Left ventricle myocardium inferior (tissue), 1 donor: Measurements from ENCODE around the gene TNIP1. TPM values are rescaled to one million over a fixed set of nuclear protein-coding genes. Genes with fewer than 3 reads are reported as not detected.
A peak's percentile ranks its signal among the peaks of the same experiment; 100 is the strongest.

Experiments used
- DNase-seq: peaks from one replicate; pipeline ENCODE4 v3.0.0-alpha.2; 2020
- H3K27ac ChIP-seq: fragments of 200-600 bp; replicated peaks from 2 replicates; pipeline ENCODE4 v1.8.0; 2021
- H3K27me3 ChIP-seq: fragments of 200-600 bp; 2 replicates; pipeline ENCODE4 v1.8.0; 2021; ENCODE audit warnings: low read depth
- H3K36me3 ChIP-seq: fragments of 200-600 bp; 2 replicates; pipeline ENCODE4 v1.8.0; 2021
- H3K4me1 ChIP-seq: fragments of 200-600 bp; 2 replicates; pipeline ENCODE4 v1.8.0; 2021
- H3K4me3 ChIP-seq: fragments of 200-600 bp; 2 replicates; pipeline ENCODE4 v1.8.0; 2021; ENCODE audit warnings: mild to moderate bottlenecking, moderate library complexity
- H3K9me3 ChIP-seq: fragments of 200-600 bp; replicated peaks from 2 replicates; pipeline ENCODE4 v1.8.0; 2021
- CTCF ChIP-seq: fragments of 200-600 bp; IDR thresholded peaks from 2 replicates; pipeline ENCODE4 v1.8.0; 2021; ENCODE audit warnings: antibody characterized with exemption, mild to moderate bottlenecking, borderline replicate concordance
- intact Hi-C: fragments of 100-400 bp; cut with micrococcal nuclease; formaldehyde crosslinking; loops from one replicate; pipeline ENCODE4 v1.11.0; 2022
- total RNA-seq: library from RNA; stranded (reverse); fragmentation: NEBNext Ultra II Directional; extraction: Animal tissue kit (Norgen Biotek cat#: 25700); gene quantifications from one replicate; pipeline ENCODE4 v1.2.1, GENCODE V29; 2021
- donor health status: DM: no; HTN: yes; CAD: no; lungs with severe emphysema.

Gene TNIP1
- total RNA-seq, 1 donor from 2014 or later = 131 TPM

GRCh38 chr5:151078490-151079262 is 2.2 kb downstream of the TNIP1 start:
- Histone ChIP-seq H3K4me1 (peaks cover 80% of the 10 kb centered on the region), H3K27me3 (no peaks in the 10 kb centered on the region), H3K4me3 (peak overlapping the region; percentile 89), H3K27ac (peak overlapping the region; percentile 99), H3K9me3 (no peaks in the 10 kb centered on the region), H3K36me3 (peaks cover 4% of the 10 kb centered on the region)
- intact Hi-C loops = no loop called here
- TF ChIP-seq CTCF = no peak
- DNase-seq = no peak

DNA sequence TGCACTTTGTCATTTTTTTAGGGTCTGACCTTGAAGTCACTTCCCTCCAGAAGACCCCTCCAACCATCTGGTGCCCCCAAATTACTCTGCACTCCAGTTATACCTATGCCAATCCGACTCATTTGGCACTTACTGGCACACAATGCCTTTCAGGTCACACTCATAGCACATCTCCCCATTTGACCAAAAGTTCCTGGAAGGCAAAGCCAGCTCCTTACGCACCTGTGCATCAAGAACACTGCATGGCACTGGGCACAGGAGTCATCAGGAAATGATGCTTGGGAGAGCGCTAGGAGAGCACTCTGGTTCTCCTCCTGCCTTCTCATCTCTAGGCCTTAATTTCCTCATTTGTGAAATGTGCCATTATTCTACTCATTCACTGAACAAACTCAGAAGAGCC is 2.9 kb downstream of the TNIP1 start:
- H3K4me3 ChIP-seq = peak overlapping the region; percentile 89
- H3K36me3 ChIP-seq = peaks cover 4% of the 10 kb centered on the region
- no peak for TF ChIP-seq CTCF
- DNase-seq = no peak
- no peaks in the 10 kb centered on the region for H3K27me3 ChIP-seq
- H3K4me1 ChIP-seq = peaks cover 76% of the 10 kb centered on the region
- H3K27ac ChIP-seq = peak overlapping the region; percentile 99
- no peaks in the 10 kb centered on the region for H3K9me3 ChIP-seq
- intact Hi-C loops = no loop called here

GRCh38 chr5:151077419-151077818 is 3.4 kb downstream of the TNIP1 start:
- no peak for DNase-seq
- H3K36me3 ChIP-seq = peaks cover 4% of the 10 kb centered on the region
- TF ChIP-seq CTCF = no peak
- H3K27me3 ChIP-seq = no peaks in the 10 kb centered on the region
- H3K4me1 ChIP-seq = peaks cover 76% of the 10 kb centered on the region
- no peaks in the 10 kb centered on the region for H3K9me3 ChIP-seq
- no peak overlapping the region for H3K4me3 ChIP-seq
- intact Hi-C loops = no loop called here
- peak overlapping the region; percentile 99 for H3K27ac ChIP-seq

DNA sequence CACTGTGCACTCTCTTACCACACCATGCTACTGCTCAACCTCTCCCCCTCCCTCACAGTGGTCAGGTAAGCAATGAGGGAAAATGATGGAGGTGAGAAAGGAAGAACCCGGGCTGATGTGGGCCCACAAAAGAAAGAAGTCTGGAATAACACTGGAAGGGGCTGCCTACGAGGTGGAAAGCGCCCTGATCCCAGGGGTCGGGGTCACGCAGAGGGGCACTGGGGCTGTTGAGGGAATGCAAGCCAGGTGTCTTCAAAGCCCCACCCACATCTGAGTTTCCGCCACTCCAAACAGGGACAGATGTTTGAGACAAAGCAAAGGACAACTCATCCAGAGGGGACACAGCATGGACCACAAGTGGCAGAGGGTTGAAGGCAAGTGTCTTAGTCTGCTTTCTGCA is 4.2 kb downstream of the TNIP1 start:
- TF ChIP-seq CTCF = no peak
- intact Hi-C loops = no loop called here
- Histone ChIP-seq H3K9me3 (no peaks in the 10 kb centered on the region), H3K27ac (peak overlapping the region; percentile 55), H3K27me3 (no peaks in the 10 kb centered on the region), H3K4me3 (no peak overlapping the region), H3K4me1 (peaks cover 76% of the 10 kb centered on the region), H3K36me3 (peaks cover 4% of the 10 kb centered on the region)
- DNase-seq = no peak

- no peak overlapping the region for H3K4me3 ChIP-seq
- intact Hi-C loops = no loop called here
- no peaks in the 10 kb centered on the region for H3K9me3 ChIP-seq
- H3K27ac ChIP-seq = peak overlapping the region; percentile 55
- DNase-seq = no peak
- no peak for TF ChIP-seq CTCF
- H3K27me3 ChIP-seq = no peaks in the 10 kb centered on the region
- peaks cover 4% of the 10 kb centered on the region for H3K36me3 ChIP-seq
- H3K4me1 ChIP-seq = peaks cover 83% of the 10 kb centered on the region
These were observed 5.0 kb downstream of the TNIP1 start for GRCh38 chr5:151075698-151076331.
